Measurements from ENCODE around the gene PRMT7. TPM values are rescaled to one million over a fixed set of nuclear protein-coding genes. Genes with fewer than 3 reads are reported as not detected.

PRMT7 gene
- total RNA-seq, 1 donor from 2014 or later = 35.7 TPM

DNA sequence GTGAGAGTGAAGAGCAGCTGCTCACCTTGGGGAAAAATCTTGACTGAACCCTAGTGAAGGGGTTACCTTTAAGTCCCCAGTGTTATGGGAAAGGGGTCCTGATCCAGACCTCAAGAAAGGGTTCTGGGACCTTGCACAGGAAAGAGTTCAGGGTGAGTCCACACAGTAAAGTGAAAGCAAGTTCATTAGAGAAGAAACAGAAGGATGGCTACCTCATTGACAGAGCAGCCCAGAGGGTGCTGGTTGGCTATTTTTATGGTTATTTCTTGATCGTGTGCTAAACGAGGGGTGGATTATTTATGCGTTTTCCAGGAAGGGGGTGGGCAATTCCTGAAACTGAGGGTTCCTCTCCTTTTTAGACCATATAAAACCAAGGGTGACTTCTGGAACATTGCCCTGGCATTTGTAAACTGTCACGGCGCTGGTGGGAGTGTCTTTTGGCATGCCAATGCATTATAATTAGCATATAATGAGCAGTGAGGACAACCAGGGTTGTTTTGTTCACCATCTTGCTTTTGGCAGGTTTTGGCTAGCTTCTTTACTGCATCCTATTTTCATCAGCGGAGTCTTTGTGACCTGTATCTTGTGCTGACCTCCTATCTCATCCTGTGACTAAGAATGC is 79.0 kb downstream of the PRMT7 start:
- no peak for DNase-seq (ENCODE audit: low spot score)

DNA sequence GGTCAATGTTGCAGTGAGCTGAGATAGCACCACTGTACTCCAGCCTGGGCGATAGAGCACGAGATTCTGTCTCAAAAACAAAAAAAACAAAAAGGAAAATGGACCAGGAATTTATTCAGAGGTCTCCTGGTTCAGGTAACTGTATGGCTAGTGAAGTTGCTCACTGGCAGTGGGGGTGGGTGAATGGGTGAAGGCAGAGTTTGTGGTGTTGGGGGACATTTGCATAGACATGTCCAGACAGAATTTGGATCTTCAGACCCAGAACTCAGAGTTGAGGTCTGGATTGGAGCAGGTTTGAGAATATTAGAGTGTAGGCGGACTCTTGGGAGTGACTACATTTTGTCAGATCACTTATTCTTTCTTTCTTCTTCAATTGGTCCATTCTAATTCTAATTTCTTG is 82.5 kb downstream of the PRMT7 start:
- DNase-seq (ENCODE audit: low spot score) = no peak

DNA sequence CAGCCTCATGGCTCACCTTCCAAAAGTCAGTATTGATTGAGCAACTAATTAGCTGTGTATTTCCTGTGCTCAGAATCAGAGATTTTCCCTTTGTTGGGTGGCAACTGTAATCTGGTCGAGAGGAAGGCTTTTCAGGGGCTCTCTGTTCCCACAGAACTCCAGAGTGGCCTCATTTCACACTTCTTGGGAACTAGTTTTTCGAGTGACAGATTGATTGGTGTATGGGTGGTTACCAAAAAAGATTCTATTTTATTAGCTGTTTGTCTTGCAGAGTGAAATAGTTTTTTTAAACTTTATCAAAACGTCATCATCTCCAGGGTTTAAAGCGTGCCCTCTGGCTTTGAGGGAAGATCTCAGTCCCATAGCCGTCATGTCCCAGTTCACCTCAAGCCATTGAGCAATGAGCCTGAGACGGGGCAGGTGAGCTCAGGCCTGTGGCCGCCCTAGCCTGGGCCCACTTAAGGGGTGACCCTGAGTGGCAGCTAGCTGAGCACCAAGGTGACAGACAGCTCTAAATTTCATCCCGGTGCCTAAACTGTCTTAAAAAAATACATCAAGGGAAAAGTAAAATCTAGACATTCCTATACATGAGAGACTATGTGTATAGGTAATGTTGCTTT is 84.5 kb downstream of the PRMT7 start:
- no peak for DNase-seq (ENCODE audit: low spot score)

DNA sequence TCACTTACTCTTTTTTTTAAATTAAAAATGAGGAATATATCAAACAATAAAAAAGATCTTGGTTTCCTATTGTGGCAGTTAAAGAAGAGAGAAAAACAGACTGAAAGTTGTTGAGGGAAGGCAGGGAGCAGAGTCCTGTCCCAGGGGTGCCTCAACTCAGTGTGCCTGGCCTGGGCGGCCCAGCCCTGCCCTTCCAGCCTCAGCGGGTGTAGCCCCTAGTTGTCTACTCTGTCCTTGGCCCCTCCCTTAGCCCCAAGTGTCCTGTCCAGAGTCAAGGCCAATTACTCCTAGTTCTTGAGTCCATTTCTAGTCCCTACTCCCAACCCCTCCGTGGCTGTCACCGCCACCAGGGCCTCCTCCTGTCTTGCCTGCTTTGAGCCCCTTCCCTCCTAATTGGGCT is 85.0 kb downstream of the PRMT7 start:
- no peak for DNase-seq (ENCODE audit: low spot score)

DNA sequence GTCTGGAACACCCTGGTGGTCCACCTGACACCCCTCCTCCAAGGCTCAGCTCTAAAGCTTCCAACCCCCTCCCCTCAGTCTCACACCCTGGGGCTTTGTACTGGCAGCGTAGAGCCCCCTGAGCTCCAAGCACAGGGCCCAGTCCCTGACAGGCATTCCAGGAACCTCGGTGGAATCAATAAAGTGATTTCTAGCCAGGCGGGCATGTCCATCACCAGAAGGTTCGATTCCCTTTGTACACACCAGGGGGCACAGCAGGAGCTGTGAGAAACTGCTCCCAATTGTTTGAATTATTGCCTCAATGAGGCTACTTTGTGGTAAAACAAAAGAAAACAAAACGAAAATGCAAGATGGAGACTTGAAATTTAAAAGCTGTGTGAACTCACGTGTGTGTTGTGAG is 85.7 kb downstream of the PRMT7 start:
- no peak for DNase-seq (ENCODE audit: low spot score)

DNA sequence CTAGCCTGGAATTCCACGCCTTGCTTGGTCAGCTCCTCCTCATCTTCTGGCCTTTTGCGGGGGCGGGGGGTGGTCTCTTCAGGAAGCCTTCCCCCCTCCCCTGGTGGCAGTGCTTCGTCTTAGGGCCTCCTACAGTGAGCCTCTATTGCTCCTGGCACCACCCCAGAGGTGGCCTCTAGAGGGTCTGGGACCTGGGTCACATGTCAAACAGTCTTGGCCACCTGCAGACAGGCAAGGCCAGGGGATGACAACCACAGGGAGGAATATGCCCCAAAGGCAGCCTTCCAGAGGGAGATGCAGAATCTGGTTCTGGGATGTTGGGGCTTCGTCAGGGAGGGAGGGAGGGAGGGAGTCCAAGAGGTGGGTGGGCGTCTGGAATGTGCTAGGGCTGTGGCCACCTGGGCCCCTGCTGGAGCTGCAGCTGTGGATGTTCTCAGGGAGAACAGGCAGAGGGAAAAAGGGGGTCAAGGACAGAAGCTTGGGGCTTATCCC is 86.9 kb downstream of the PRMT7 start:
- DNase-seq (ENCODE audit: low spot score) = no peak

DNA sequence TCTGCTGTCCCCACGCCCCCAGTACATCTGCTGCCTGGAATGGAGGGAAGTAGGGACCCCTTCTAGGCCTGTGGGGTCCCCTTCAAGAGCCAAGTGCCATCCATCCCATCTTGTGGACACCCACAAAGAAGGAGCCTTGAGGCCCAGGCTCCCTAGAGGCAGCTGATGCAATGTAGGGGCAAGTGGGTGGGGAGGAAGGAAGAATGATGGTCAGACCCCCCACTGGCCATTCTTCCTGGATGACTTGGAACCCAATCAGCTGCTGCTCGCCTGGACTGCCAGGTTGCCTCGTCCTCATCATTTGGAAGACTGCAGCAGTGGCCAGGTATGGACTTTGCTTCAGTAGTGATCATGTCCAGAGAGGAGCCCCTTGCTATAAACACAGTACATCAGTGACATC is 88.6 kb downstream of the PRMT7 start:
- DNase-seq (ENCODE audit: low spot score) = no peak

DNA sequence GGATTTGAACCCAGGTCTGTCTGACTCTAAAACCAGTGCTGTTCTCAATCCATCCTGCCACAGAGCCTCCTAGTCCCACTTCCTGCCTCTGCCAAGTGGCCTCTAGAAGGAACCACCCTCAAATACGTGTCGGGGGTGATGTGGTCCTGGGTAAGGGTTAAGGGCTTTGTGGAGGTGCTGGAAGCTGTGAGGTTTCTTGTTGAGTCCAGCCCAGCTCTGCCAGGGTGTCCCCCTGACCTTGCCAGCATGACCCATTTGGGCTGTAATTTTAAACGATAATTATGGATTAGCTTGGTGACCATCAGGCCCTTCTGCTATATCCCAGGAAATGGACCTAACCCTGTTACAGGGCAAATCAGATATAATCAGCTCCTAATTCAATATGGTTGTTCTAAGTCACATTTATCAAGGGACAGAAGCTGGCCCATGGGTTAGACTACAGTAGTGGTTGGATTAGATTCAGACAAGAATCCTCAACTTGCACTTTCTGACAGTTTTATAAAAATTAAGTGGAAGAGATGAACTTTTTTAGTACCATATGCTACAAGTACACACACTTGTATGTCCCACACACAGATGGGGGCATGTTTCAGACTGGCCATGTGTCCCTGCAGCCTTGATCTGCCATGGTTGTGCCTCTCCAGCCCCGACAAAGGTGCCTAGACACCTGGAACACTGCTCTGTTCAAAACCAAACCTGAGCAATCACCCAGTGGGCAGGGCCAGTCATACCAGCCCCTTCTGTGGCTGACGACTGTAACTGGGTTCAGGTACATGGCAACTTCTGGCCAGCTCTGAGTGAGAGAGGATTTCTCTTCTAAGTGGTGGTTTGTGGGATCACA is 89.5 kb downstream of the PRMT7 start:
- DNase-seq (ENCODE audit: low spot score) = no peak

DNA sequence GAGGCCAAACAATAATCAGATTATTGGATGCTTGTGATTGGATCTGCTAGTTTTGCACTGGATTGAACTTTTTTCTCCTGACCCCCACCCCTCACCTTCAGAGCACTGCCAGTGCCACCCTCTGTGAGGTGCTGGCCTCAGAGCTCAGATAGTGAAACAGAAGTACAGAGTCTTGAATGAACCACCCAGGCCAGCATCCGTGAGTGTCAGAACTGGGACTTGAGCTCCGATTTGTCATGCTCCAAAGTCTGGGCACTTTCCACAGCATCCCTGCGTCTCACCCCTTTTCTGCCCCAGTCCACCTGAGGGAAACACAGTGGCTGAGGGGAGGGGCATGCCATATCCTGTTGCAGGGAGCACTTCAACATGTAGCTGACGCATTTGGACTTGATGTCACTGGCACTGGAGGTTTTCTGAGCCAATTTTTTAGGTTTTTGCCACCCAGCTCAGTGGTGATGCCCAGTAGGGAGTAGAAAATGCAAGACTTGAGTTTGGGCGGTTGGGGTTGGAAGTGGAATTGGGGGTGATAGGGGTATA is 90.2 kb downstream of the PRMT7 start:
- DNase-seq (ENCODE audit: low spot score) = no peak

DNA sequence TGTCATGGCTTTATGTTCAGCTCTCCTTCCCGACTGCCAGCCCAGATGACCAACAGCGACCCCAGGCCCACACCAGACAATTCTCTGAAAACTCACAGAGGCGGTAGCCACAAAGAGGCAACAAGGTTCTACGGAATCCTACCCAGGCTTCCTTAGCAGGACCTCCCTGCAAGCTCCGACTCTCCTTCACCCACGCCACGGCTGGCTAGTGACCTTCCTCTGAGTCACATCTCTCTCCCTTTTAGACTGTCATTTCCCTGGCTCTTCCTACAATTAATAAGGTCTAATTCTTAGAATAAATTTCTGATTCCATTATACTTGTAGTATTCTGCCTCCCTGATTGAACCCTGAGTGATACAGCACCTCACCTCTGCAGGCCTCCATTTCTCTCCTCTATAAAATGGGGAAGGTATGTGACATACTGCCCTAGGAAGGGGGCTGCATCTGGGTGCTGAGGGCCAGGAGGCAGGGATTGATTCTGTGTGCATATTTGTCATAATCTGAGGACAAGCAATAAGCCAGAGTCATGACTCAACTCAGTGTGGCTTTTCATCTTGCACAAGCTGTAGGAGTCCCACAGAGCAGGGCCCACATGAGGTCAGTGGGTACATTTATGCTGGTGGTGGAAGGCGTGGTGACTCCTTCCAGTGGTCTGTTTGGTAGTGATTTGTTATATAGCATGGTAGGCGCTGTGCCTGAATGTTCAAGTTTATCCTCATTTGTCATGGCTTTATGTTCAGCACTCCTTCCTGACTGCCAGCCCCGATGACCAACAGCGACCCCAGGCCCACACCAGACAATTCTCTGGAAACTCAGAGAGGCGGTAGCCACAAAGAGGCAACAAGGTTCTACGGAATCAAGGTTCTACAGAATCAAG is 91.3 kb downstream of the PRMT7 start:
- DNase-seq (ENCODE audit: low spot score) = no peak

DNA sequence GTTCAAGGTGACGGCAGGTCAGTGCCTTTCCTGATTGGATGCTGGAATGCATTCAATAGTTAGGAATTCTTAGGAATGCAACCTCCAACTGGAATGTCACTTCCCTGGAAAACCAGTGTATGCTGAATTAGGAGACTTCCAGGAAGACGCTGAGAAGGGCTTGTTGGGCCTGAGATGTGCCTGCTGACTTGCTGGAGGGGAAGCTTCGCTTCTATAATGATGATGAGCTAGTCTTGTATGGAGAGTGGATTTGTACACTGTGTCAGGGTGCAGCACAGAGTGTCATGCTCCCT is 91.9 kb downstream of the PRMT7 start:
- no peak for DNase-seq (ENCODE audit: low spot score)

DNA sequence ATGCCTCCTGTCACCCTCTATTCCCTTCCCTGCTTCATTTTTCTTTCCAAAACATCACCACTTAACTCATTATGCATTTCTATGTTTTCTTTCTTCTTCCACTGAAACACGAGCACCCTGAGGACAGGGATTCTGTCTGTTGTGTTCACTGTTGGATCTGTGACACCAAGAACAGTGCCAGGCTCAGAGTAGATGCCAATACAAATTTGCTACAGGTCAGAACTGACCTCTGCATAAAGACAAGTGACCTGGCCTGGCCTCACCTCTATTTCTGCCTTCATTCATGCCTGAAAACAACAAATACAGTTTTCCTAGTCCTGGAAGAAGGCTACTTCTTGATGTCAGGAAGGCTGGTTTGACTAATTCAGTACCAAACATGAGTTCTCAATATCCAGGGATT is 92.4 kb downstream of the PRMT7 start:
- no peak for DNase-seq (ENCODE audit: low spot score)

DNA sequence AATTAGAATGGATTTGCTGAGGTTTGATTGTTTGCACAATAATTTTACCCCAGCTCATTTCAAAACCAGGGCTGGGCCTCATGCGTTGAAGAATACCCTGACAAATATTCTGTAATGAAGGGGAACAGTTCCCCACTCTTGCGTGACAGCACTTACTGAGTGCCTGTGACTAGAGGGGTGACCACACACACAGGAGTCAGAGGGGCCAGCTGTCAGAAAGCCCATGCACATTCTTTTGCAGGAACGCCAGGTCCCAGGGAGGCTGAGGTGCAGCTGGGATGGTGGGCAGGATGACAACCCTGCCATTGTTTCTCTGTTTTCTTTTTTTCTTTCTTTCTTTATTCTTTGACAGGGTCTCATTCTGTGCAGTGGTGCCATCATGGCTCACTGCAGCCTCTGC is 92.9 kb downstream of the PRMT7 start:
- DNase-seq (ENCODE audit: low spot score) = no peak

DNA sequence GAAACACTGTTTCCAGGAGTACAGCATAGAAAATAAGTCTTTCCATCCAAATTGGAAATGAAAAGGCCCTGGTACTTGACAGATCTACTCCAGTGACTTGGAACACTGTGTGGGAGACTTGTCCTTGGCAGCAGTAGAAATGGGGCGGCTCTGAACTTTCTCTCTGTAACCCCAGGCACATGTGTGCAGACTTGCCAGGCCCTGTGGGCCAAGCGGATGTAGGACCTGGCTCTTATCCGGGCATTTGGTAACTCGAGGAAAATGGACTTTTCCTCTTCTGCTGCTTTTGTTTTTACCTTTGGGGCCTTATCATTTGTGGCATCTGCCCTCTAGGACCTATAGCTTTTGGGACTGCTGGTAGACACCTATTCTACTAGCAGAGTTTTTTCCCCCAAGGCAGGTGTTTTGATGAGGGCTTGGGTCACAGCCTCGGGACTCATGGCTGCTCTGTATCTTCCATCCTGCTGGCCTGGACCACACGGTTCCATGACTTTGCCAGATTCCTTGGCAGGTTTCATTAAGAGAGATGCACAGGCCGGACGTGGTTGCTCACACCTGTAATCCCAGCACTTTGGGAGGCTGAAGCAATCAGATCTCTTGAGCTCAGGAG is 94.0 kb downstream of the PRMT7 start:
- DNase-seq (ENCODE audit: low spot score) = no peak

DNA sequence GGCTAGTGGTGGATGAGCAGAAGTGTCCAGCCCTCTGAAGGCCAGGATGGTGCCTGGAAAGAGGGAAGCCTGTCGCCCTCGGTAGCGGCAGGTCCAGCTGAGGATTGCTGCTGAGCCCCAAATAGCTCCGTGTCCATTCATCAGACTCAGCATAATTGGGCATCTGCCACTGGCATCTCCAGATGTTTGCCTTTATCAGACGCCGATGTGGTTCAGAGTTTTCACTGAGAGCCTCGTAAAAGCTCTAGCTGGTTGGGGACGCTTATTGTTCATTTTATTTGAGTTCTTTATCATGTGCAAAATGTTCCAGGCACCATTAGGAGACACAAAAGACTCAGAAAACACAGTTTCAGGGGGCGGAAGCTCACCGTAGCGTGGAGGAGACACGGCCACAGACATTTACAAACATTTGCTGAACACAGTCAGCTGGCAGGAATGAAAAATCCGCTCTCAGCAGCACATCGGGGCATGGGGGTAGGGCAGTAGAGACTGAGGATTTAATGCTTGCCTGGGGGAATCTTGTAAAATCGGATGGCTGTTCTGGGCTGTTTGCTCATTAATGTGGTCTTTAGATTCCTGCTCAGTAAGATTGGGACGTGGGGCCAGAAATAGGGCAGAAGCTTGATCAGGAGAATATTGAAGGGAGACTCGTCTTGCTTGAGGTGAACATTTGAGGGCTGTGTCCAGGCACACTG is 95.8 kb downstream of the PRMT7 start:
- DNase-seq (ENCODE audit: low spot score) = no peak

Other genes with a start within 250 kb of the PRMT7 start
- 38.2 TPM for gene NFATC3, start 225.6 kb upstream of the PRMT7 start, total RNA-seq
- 0.71 TPM for gene ESRP2, start 74.9 kb upstream of the PRMT7 start, total RNA-seq
- gene PLA2G15, start 65.6 kb upstream of the PRMT7 start, total RNA-seq = 40.2 TPM
- gene SLC7A6, start 46.5 kb upstream of the PRMT7 start, total RNA-seq = 264 TPM
- 12.3 TPM for gene SLC7A6OS, start 73 bp upstream of the PRMT7 start, total RNA-seq
- gene SMPD3, start 137.5 kb downstream of the PRMT7 start, total RNA-seq = 0.58 TPM
- gene ZFP90, start 228.3 kb downstream of the PRMT7 start, total RNA-seq = 15.4 TPM